D721Med (cell line): Measurements from ENCODE around the gene MGLL.

Experiments
- DNase-seq: peaks from one replicate; pipeline ENCODE4 v3.0.0; 2011; ENCODE audit warnings: low spot score; ENCODE audit not compliant: insufficient read length
- FAIRE-seq: peaks from 2 replicates; lab custom pipeline; 2011; peaks lifted over from hg19 to GRCh38; lab: Jason Lieb, UNC
- CTCF ChIP-seq: IDR thresholded peaks from 2 replicates; pipeline ENCODE4 v1.5.1; 2012; ENCODE audit warnings: mild to moderate bottlenecking, control low read depth; ENCODE audit not compliant: insufficient read depth; ENCODE audit errors: missing control alignments

MGLL gene

GRCh38 chr3:127790882-127791183, 31.5 kb downstream of the MGLL start:
- no peak for TF ChIP-seq CTCF
- DNase-seq (no peak), FAIRE-seq (no peak)

GRCh38 chr3:127789990-127790881, 32.1 kb downstream of the MGLL start:
- no peak for TF ChIP-seq CTCF
- FAIRE-seq (no peak), DNase-seq (no peak)

- no peak for TF ChIP-seq CTCF
- DNase-seq (no peak), FAIRE-seq (no peak)
These were observed 33.3 kb downstream of the MGLL start for GRCh38 chr3:127789051-127789450.

DNA sequence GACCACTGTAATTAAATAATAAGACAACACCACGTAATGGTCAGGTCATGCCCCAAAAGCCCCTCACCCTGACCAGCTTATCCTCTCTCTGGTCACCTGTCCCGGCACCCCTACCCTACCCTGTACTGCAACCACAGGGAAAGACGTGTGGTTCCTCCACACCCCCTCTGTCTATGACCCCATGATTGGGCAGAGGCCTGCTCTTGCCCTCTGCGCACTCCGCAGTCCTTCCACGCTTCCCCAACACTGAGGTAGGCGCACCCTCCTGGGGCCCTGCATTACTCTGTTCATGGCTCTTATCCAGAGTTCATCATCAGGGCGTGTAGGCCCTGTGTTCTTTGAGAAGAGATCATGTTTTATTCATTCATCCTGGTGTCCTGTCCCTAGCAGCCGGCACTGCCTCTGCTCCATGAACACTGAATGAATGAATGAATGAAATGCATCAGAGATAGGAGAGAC, 33.8 kb downstream of the MGLL start:
- no peak for TF ChIP-seq CTCF
- DNase-seq: no peak
- FAIRE-seq: no peak

GRCh38 chr3:127787571-127788365, 34.5 kb downstream of the MGLL start:
- FAIRE-seq (no peak), DNase-seq (no peak)
- no peak for TF ChIP-seq CTCF

GRCh38 chr3:127787071-127787490, 35.2 kb downstream of the MGLL start:
- TF ChIP-seq CTCF: no peak
- no peak for FAIRE-seq
- no peak for DNase-seq
